Measurements from ENCODE around the gene RERE.

DNA sequence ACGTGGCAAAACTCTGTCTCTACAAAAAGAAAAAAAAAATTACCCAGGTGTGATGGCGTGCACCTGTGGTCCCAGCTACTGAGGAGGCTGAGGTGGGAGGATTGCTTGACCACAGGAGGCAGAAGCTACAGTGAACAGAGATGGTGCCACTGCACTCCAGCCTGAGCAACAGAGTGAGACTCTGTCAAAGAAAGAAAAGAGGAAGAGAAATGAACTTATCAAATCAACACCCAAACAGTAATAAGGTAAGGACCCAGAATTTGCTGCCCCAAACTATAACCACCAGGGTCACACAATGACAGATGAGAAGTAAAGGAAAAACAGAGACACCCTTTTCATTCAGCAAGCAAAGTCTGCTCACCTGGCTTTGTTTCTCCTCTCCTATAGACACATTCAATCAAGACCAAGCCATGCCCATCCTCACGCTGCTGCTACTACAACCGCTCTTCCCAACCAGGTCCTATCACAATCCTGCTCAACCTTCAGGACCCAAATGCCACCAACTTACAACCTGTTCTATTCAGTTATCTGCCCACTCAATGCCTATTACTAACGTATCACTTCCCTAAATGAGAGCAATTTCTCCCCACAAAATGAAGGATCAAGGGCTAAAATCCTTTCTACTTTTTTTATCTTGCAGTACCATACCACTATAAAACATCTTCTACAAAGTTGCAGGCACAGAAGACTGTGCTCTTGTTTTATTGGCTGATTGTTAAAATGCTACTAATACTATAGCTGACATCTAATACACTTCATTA is 183.5 kb downstream of the RERE start:
- TF ChIP-seq, protein P1, sequence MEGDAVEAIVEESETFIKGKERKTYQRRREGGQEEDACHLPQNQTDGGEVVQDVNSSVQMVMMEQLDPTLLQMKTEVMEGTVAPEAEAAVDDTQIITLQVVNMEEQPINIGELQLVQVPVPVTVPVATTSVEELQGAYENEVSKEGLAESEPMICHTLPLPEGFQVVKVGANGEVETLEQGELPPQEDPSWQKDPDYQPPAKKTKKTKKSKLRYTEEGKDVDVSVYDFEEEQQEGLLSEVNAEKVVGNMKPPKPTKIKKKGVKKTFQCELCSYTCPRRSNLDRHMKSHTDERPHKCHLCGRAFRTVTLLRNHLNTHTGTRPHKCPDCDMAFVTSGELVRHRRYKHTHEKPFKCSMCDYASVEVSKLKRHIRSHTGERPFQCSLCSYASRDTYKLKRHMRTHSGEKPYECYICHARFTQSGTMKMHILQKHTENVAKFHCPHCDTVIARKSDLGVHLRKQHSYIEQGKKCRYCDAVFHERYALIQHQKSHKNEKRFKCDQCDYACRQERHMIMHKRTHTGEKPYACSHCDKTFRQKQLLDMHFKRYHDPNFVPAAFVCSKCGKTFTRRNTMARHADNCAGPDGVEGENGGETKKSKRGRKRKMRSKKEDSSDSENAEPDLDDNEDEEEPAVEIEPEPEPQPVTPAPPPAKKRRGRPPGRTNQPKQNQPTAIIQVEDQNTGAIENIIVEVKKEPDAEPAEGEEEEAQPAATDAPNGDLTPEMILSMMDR (IDR thresholded peaks at IDR 0.05) = no peak
- TF ChIP-seq POLR2A (IDR thresholded peaks at IDR 0.05) = no peak

Data from uterus (tissue), 2 donors.